ENCODE results near the gene CAMSAP1. TPM values are rescaled to one million over a fixed set of nuclear protein-coding genes. Genes with fewer than 3 reads are reported as not detected.

CAMSAP1 gene
- total and polyA plus RNA-seq, 3 donors from 2014 or later: 44.1 to 102 (median 93.7) TPM

- H3K27me3 ChIP-seq: no peaks in the 10 kb centered on the region
- DNase-seq: no peak
- H3K9me3 ChIP-seq: no peaks in the 10 kb centered on the region
- H3K4me1 ChIP-seq: no peaks in the 10 kb centered on the region
- no peaks in the 10 kb centered on the region for H3K36me3 ChIP-seq (ENCODE audit: low read depth, missing control alignments)
- TF ChIP-seq CTCF (IDR thresholded peaks at IDR 0.05): no peak
- no peak for TF ChIP-seq POLR2A (IDR thresholded peaks at IDR 0.05)
- H3K4me3 ChIP-seq: no peak overlapping the region
- intact Hi-C loops (cut with DNase I; ENCODE audit: low total_unique reads): no loop called here
- WGBS, 2 donors: 91 to 96% methylated on average over 5 to 7 of the region's 7 CpGs
- H3K27ac ChIP-seq: no peak overlapping the region
Observed at GRCh38 chr9:135840539-135840938, 66.8 kb downstream of the CAMSAP1 start.

- H3K4me1 ChIP-seq: no peaks in the 10 kb centered on the region
- H3K36me3 ChIP-seq (ENCODE audit: low read depth, missing control alignments): no peaks in the 10 kb centered on the region
- intact Hi-C loops (cut with DNase I; ENCODE audit: low total_unique reads): no loop called here
- no peak for DNase-seq
- no peak overlapping the region for H3K4me3 ChIP-seq
- WGBS, 2 donors: 84 to 98% methylated on average over 4 to 9 of the region's 9 CpGs
- no peaks in the 10 kb centered on the region for H3K27me3 ChIP-seq
- H3K27ac ChIP-seq: no peak overlapping the region
- TF ChIP-seq CTCF (IDR thresholded peaks at IDR 0.05) (no peak), POLR2A (IDR thresholded peaks at IDR 0.05) (no peak)
- no peaks in the 10 kb centered on the region for H3K9me3 ChIP-seq
Observed at GRCh38 chr9:135840107-135840506, 67.2 kb downstream of the CAMSAP1 start.

- H3K9me3 ChIP-seq: no peaks in the 10 kb centered on the region
- WGBS, 2 donors: 97% methylated on average over 11 of the region's 11 CpGs; no CpG with 5 or more reads in 1 of the 2 donors
- no peaks in the 10 kb centered on the region for H3K27me3 ChIP-seq
- DNase-seq: no peak
- intact Hi-C loops (cut with DNase I; ENCODE audit: low total_unique reads): no loop called here
- no peaks in the 10 kb centered on the region for H3K36me3 ChIP-seq (ENCODE audit: low read depth, missing control alignments)
- no peak for TF ChIP-seq POLR2A (IDR thresholded peaks at IDR 0.05)
- no peak for TF ChIP-seq CTCF (IDR thresholded peaks at IDR 0.05)
- no peak overlapping the region for H3K27ac ChIP-seq
- no peak overlapping the region for H3K4me3 ChIP-seq
- no peaks in the 10 kb centered on the region for H3K4me1 ChIP-seq
Observed at GRCh38 chr9:135839516-135839915, 67.8 kb downstream of the CAMSAP1 start.

DNA sequence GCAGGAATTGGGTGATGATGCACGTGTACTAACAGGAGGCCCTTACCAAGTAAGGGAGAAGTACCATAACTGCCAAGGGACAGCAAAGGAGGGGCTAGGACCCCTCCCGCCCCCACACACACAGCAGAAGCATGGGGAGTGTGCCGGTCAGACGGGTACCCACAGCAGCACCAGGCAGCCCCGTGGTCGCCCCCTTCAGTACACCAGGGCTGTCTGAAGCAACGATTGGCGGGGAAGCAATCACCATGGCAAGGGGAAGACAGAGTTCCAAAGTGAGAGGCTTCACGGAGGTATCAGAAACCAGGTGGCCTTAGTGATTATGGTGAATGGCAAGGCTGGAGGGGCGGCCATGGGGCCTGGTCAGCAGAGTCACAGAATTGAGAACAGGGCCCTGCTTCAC lies 72.2 kb downstream of the CAMSAP1 start:
- intact Hi-C loops (cut with DNase I; ENCODE audit: low total_unique reads): no loop called here

More for the DNA sequence above, 72.2 kb downstream of the CAMSAP1 start:
- Histone ChIP-seq H3K9me3 (no peaks in the 10 kb centered on the region), H3K27me3 (no peaks in the 10 kb centered on the region), H3K4me3 (no peak overlapping the region), H3K27ac (no peak overlapping the region), H3K4me1 (no peaks in the 10 kb centered on the region), H3K36me3 (ENCODE audit: low read depth, missing control alignments) (no peaks in the 10 kb centered on the region)
- no peak for TF ChIP-seq POLR2A (IDR thresholded peaks at IDR 0.05)
- TF ChIP-seq CTCF (IDR thresholded peaks at IDR 0.05): no peak
- DNase-seq: no peak
- 86 to 90% methylated on average over 10 of the region's 10 CpGs for WGBS, 2 donors
